ENCODE measurements around the gene TRPC6.
A peak's percentile ranks its signal among the peaks of the same experiment; 100 is the strongest.

- TF ChIP-seq CTCF (conservative IDR thresholded peaks at IDR 0.05; ENCODE audit: low read length) (peak; percentile 84), EZH2phosphoT487 (IDR thresholded peaks at IDR 0.05; ENCODE audit: borderline replicate concordance) (no peak)
Observed at GRCh38 chr11:101436511-101437142, 147.2 kb downstream of the TRPC6 start.
